Neural cell (in vitro differentiated cells): Measurements from ENCODE around the gene EGFL7. TPM values are rescaled to one million over a fixed set of nuclear protein-coding genes. Genes with fewer than 3 reads are reported as not detected.

ENCODE experiments used
- H2AFZ ChIP-seq: fragments of 200-600, 300-800 bp; sonication (generic), shearing (Covaris generic); 2 replicates; pipeline ENCODE4 v1.6.0; 2014; ENCODE audit warnings: low read depth, mild to moderate bottlenecking, antibody characterized with exemption, low read length, moderate library complexity
- H3F3A ChIP-seq: fragments of 200-600 bp; shearing (Covaris generic); 2 replicates; pipeline ENCODE4 v1.6.1; 2016; ENCODE audit warnings: mild to moderate bottlenecking, moderate library complexity, mixed read lengths, antibody characterized with exemption, low read length; ENCODE audit not compliant: insufficient read depth, poor library complexity, severe bottlenecking
- H3K27ac ChIP-seq: fragments of 200-600, 300-800 bp; sonication (generic), shearing (Covaris generic); 2 replicates; pipeline ENCODE4 v1.5.1; 2014; ENCODE audit warnings: mild to moderate bottlenecking, low read length, moderate library complexity
- H3K27me3 ChIP-seq: fragments of 300-800, 200-600 bp; sonication (generic), shearing (Covaris generic); 2 replicates; pipeline ENCODE4 v1.6.0; 2014; ENCODE audit warnings: mild to moderate bottlenecking, low read depth, low read length, moderate library complexity; ENCODE audit not compliant: insufficient read depth
- H3K36me3 ChIP-seq: fragments of 300-800, 200-600 bp; sonication (generic), shearing (Covaris generic); 2 replicates; pipeline ENCODE4 v1.5.1; 2014; ENCODE audit warnings: mild to moderate bottlenecking, antibody characterized with exemption, low read length, moderate library complexity; ENCODE audit not compliant: insufficient read depth
- H3K4me2 ChIP-seq: fragments of 300-800, 200-600 bp; sonication (generic), shearing (Covaris generic); 2 replicates; pipeline ENCODE4 v1.6.0; 2014; ENCODE audit warnings: mild to moderate bottlenecking, low read length
- H3K4me3 ChIP-seq: fragments of 300-800, 200-600 bp; sonication (generic), shearing (Covaris generic); 2 replicates; pipeline ENCODE4 v1.5.1; 2014; ENCODE audit warnings: mild to moderate bottlenecking, low read length, moderate library complexity
- H3K79me2 ChIP-seq: fragments of 200-600 bp; shearing (Covaris generic); replicated peaks from 2 replicates; pipeline ENCODE4 v1.6.0; 2014; ENCODE audit warnings: mild to moderate bottlenecking, low read length, moderate library complexity; ENCODE audit not compliant: insufficient read depth
- H3K9ac ChIP-seq: fragments of 300-800, 200-600 bp; sonication (generic), shearing (Covaris generic); 2 replicates; pipeline ENCODE4 v1.6.1; 2016; ENCODE audit warnings: mild to moderate bottlenecking, low read length, mixed read lengths
- H3K9me2 ChIP-seq: fragments of 200-600 bp; shearing (Covaris generic); 2 replicates; pipeline ENCODE4 v1.6.1; 2016; ENCODE audit warnings: mild to moderate bottlenecking, low read length, mixed read lengths; ENCODE audit not compliant: insufficient read depth
- H3K9me3 ChIP-seq: fragments of 200-600, 300-800 bp; sonication (generic), shearing (Covaris generic); 2 replicates; pipeline ENCODE4 v1.6.1; 2016; ENCODE audit warnings: mild to moderate bottlenecking, mixed run types, low read length, moderate library complexity, mixed read lengths
- H4K20me1 ChIP-seq: fragments of 200-600 bp; shearing (Covaris generic); 2 replicates; pipeline ENCODE4 v1.6.1; 2016; ENCODE audit warnings: mild to moderate bottlenecking, mixed run types; ENCODE audit not compliant: insufficient read depth
- CTCF ChIP-seq: fragments of 450-650 bp; IDR thresholded peaks from 2 replicates; pipeline ENCODE4 v1.5.1; 2014; ENCODE audit warnings: antibody characterized with exemption, mild to moderate bottlenecking, moderate library complexity; ENCODE audit not compliant: poor library complexity, severe bottlenecking
- EP300 ChIP-seq: fragments of 450-650 bp; conservative IDR thresholded peaks from 2 replicates; pipeline ENCODE4 v1.6.1; 2014; ENCODE audit warnings: antibody characterized with exemption, mild to moderate bottlenecking, moderate library complexity; ENCODE audit not compliant: poor library complexity, severe bottlenecking
- EZH2 ChIP-seq: fragments of 200-600, 300-800 bp; shearing (Covaris generic), sonication (generic); IDR thresholded peaks from 2 replicates; pipeline ENCODE4 v1.6.1; 2014; ENCODE audit warnings: antibody characterized with exemption, low read length, borderline replicate concordance, mild to moderate bottlenecking; ENCODE audit not compliant: insufficient read depth, poor library complexity, severe bottlenecking
- MXI1 ChIP-seq: fragments of 450-650 bp; conservative IDR thresholded peaks from 2 replicates; pipeline ENCODE4 v1.6.1; 2014; ENCODE audit warnings: antibody characterized with exemption, mild to moderate bottlenecking; ENCODE audit not compliant: poor library complexity, severe bottlenecking
- POLR2AphosphoS5 ChIP-seq: IDR thresholded peaks from 2 replicates; pipeline ENCODE4 v1.6.1; 2012
- RAD21 ChIP-seq: fragments of 450-650 bp; conservative IDR thresholded peaks from 2 replicates; pipeline ENCODE4 v1.6.1; 2014; ENCODE audit warnings: antibody characterized with exemption, mild to moderate bottlenecking, moderate library complexity
- REST ChIP-seq: IDR thresholded peaks from 2 replicates; pipeline ENCODE4 v1.6.1; 2012; ENCODE audit warnings: borderline replicate concordance
- SMC3 ChIP-seq: fragments of 450-650 bp; conservative IDR thresholded peaks from 2 replicates; pipeline ENCODE4 v1.6.1; 2014; ENCODE audit warnings: antibody characterized with exemption, mild to moderate bottlenecking, moderate library complexity; ENCODE audit not compliant: poor library complexity
- TAF1 ChIP-seq: IDR thresholded peaks from 2 replicates; pipeline ENCODE4 v1.6.1; 2012; ENCODE audit warnings: low read depth
- polyA plus RNA-seq: library from polyadenylated mRNA; depleted of rRNA; stranded (reverse); fragments of >200 nt; gene quantifications from 2 replicates; pipeline ENCODE4 v1.2.3, GENCODE V29; 2014

Gene EGFL7
- polyA plus RNA-seq, 1 donor from 2014 or later = 12.5 TPM

GRCh38 chr9:136621734-136622093, 41.0 kb upstream of the EGFL7 start:
- Histone ChIP-seq H4K20me1 (no peaks in the 10 kb centered on the region), H3K27me3 (no peaks in the 10 kb centered on the region), H2AFZ (no peak overlapping the region), H3K9ac (no peak overlapping the region), H3K27ac (no peak overlapping the region), H3K79me2 (no peaks in the 10 kb centered on the region), H3F3A (no peaks in the 10 kb centered on the region), H3K9me2 (no peaks in the 10 kb centered on the region), H3K36me3 (no peaks in the 10 kb centered on the region), H3K4me3 (no peak overlapping the region), H3K4me2 (no peak overlapping the region), H3K9me3 (no peaks in the 10 kb centered on the region)
- TF ChIP-seq EP300 = no peak
- TF ChIP-seq RAD21 = no peak
- no peak for TF ChIP-seq TAF1
- no peak for TF ChIP-seq POLR2AphosphoS5
- TF ChIP-seq REST = no peak
- TF ChIP-seq SMC3 = no peak
- no peak for TF ChIP-seq EZH2
- no peak for TF ChIP-seq CTCF
- no peak for TF ChIP-seq MXI1

- TF ChIP-seq RAD21 = no peak
- TF ChIP-seq SMC3 = no peak
- TF ChIP-seq TAF1 = no peak
- TF ChIP-seq CTCF = no peak
- TF ChIP-seq REST = no peak
- no peak for TF ChIP-seq EZH2
- TF ChIP-seq MXI1 = no peak
- TF ChIP-seq POLR2AphosphoS5 = no peak
- no peak for TF ChIP-seq EP300
- Histone ChIP-seq H3F3A (no peaks in the 10 kb centered on the region), H3K79me2 (no peaks in the 10 kb centered on the region), H3K27ac (no peak overlapping the region), H3K36me3 (no peaks in the 10 kb centered on the region), H3K4me2 (no peak overlapping the region), H2AFZ (no peak overlapping the region), H3K9ac (no peak overlapping the region), H3K4me3 (no peak overlapping the region), H3K9me2 (no peaks in the 10 kb centered on the region), H4K20me1 (no peaks in the 10 kb centered on the region), H3K9me3 (no peaks in the 10 kb centered on the region), H3K27me3 (no peaks in the 10 kb centered on the region)
Observed at GRCh38 chr9:136622538-136622948, 40.2 kb upstream of the EGFL7 start.
